ENCODE data around the gene DNAH11. TPM values are rescaled to one million over a fixed set of nuclear protein-coding genes. Genes with fewer than 3 reads are reported as not detected.

The DNAH11 gene
- total RNA-seq, 6 donors from 2014 or later, result 4.2 to 45.5 (median 12.0) TPM

- Histone ChIP-seq H3K4me3 (no peak overlapping the region), H3K27ac (no peak overlapping the region), H3K36me3 (no peaks in the 10 kb centered on the region), H3K9me3 (no peaks in the 10 kb centered on the region), H3K27me3 (no peaks in the 10 kb centered on the region), H3K4me1 (no peaks in the 10 kb centered on the region)
- ATAC-seq (ENCODE audit: low FRiP score in 2 of 2) (no peak), DNase-seq (no peak)
- TF ChIP-seq POLR2AphosphoS5 (IDR thresholded peaks at IDR 0.05) (no peak), POLR2A (IDR thresholded peaks at IDR 0.05) (no peak), EP300 (IDR thresholded peaks at IDR 0.05) (no peak), CTCF (IDR thresholded peaks at IDR 0.05) (no peak)
- WGBS, 2 donors, result 61 to 71% methylated on average over 1 of the region's 1 CpG
Measured at GRCh38 chr7:21866731-21867130, 323.9 kb downstream of the DNAH11 start.

DNA sequence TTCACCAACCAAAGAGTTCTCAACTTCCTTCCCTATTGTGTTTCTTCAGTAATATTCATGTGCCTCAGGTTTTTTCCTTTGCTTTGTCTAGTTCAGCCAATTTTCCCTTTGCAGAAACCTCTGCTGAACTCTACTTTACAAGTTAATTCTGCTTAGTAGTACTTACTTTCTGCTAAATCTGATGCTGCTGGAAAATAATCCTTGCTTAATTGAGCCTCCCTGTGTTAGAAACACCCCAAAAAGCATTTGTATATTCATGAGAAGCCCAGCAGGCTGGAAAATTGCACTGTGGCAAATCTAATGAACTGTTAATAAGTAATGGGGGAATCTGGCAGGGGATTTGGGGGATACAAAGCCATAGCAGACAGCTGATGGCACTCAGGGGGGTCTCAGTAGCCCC is 324.4 kb downstream of the DNAH11 start:
- Histone ChIP-seq H3K27me3 (no peaks in the 10 kb centered on the region), H3K27ac (no peak overlapping the region), H3K4me1 (no peaks in the 10 kb centered on the region), H3K4me3 (no peak overlapping the region), H3K9me3 (no peaks in the 10 kb centered on the region), H3K36me3 (no peaks in the 10 kb centered on the region)
- ATAC-seq (ENCODE audit: low FRiP score in 2 of 2), result no peak
- no peak for TF ChIP-seq POLR2AphosphoS5 (IDR thresholded peaks at IDR 0.05)
- no peak for TF ChIP-seq CTCF (IDR thresholded peaks at IDR 0.05)
- TF ChIP-seq EP300 (IDR thresholded peaks at IDR 0.05), result no peak
- TF ChIP-seq POLR2A (IDR thresholded peaks at IDR 0.05), result no peak
- DNase-seq, result no peak

GRCh38 chr7:21867816-21868575 is 325.2 kb downstream of the DNAH11 start:
- TF ChIP-seq CTCF (IDR thresholded peaks at IDR 0.05) (no peak), POLR2AphosphoS5 (IDR thresholded peaks at IDR 0.05) (no peak), EP300 (IDR thresholded peaks at IDR 0.05) (no peak), POLR2A (IDR thresholded peaks at IDR 0.05) (no peak)
- no peaks in the 10 kb centered on the region for H3K36me3 ChIP-seq
- H3K27ac ChIP-seq, result no peak overlapping the region
- no peaks in the 10 kb centered on the region for H3K4me1 ChIP-seq
- H3K9me3 ChIP-seq, result no peaks in the 10 kb centered on the region
- DNase-seq, result no peak
- WGBS, 2 donors, result 81 to 82% methylated on average over 8 of the region's 8 CpGs
- H3K27me3 ChIP-seq, result no peaks in the 10 kb centered on the region
- ATAC-seq (ENCODE audit: low FRiP score in 2 of 2), result no peak
- no peak overlapping the region for H3K4me3 ChIP-seq

DNA sequence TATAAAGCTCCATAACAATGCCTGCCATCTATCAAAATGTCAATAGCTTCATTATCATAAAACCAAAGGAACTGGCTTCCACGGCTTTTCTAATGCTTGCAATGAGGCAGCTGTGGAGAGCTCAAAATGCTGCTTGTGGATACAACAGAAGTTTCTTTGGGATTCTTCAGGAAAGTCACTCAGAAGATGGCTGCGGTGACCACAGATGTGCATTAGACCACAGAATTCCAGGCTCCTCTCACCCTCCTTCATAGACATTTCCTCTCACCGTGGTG is 325.7 kb downstream of the DNAH11 start:
- no peaks in the 10 kb centered on the region for H3K4me1 ChIP-seq
- no peak for DNase-seq
- WGBS, 2 donors, result 55 to 70% methylated on average over 3 of the region's 3 CpGs

More for the DNA sequence above, 325.7 kb downstream of the DNAH11 start:
- TF ChIP-seq POLR2A (IDR thresholded peaks at IDR 0.05) (no peak), POLR2AphosphoS5 (IDR thresholded peaks at IDR 0.05) (no peak), CTCF (IDR thresholded peaks at IDR 0.05) (no peak), EP300 (IDR thresholded peaks at IDR 0.05) (no peak)
- Histone ChIP-seq H3K36me3 (no peaks in the 10 kb centered on the region), H3K9me3 (no peaks in the 10 kb centered on the region), H3K27me3 (no peaks in the 10 kb centered on the region), H3K4me3 (no peak overlapping the region), H3K27ac (no peak overlapping the region)
- ATAC-seq (ENCODE audit: low FRiP score in 2 of 2), result no peak

All from upper lobe of left lung (tissue), 6 donors.